GM19240 (cell line): ENCODE results near the gene ANAPC10.
"Not testable (repeated sequence)": the region's sequence is repeated elsewhere in the genome, so short reads cannot be mapped to it uniquely, and the experiment has no call there.

Experiments used
- DNase-seq: peaks from one replicate; pipeline ENCODE4 v3.0.0; 2011; ENCODE audit warnings: low spot score; ENCODE audit not compliant: insufficient read length

The ANAPC10 gene

GRCh38 chr4:145010315-145010714 is 87.7 kb downstream of the ANAPC10 start:
- DNase-seq = not testable (repeated sequence)

GRCh38 chr4:145003675-145004074 is 94.3 kb downstream of the ANAPC10 start:
- DNase-seq = no peak

- DNase-seq = no peak
Observed at GRCh38 chr4:145001635-145002034, 96.4 kb downstream of the ANAPC10 start.

- not testable (repeated sequence) for DNase-seq
Observed at GRCh38 chr4:145000656-145001055, 97.3 kb downstream of the ANAPC10 start.

- DNase-seq = no peak
Observed at GRCh38 chr4:144989306-144989705, 108.7 kb downstream of the ANAPC10 start.

GRCh38 chr4:144985531-144985930 is 112.5 kb downstream of the ANAPC10 start:
- DNase-seq = no peak

- DNase-seq = no peak
Observed at GRCh38 chr4:144985014-144985413, 113.0 kb downstream of the ANAPC10 start.

GRCh38 chr4:144984241-144984640 is 113.8 kb downstream of the ANAPC10 start:
- no peak for DNase-seq

- no peak for DNase-seq
Observed at GRCh38 chr4:144975718-144976117, 122.3 kb downstream of the ANAPC10 start.

- DNase-seq = no peak
Observed at GRCh38 chr4:144970597-144970996, 127.4 kb downstream of the ANAPC10 start.

GRCh38 chr4:144969821-144970220 is 128.2 kb downstream of the ANAPC10 start:
- DNase-seq = no peak

- no peak for DNase-seq
Observed at GRCh38 chr4:144968606-144969005, 129.4 kb downstream of the ANAPC10 start.

GRCh38 chr4:144967161-144967560 is 130.8 kb downstream of the ANAPC10 start:
- peak; percentile 13 for DNase-seq

- DNase-seq = no peak
Observed at GRCh38 chr4:144962300-144962699, 135.7 kb downstream of the ANAPC10 start.

GRCh38 chr4:144955104-144955503 is 142.9 kb downstream of the ANAPC10 start:
- DNase-seq = no peak

- DNase-seq = no peak
Observed at GRCh38 chr4:144954230-144954629, 143.8 kb downstream of the ANAPC10 start.

- DNase-seq = no peak
Observed at GRCh38 chr4:144948421-144948820, 149.6 kb downstream of the ANAPC10 start.

- DNase-seq = no peak
Observed at GRCh38 chr4:144948009-144948408, 150.0 kb downstream of the ANAPC10 start.
